T-helper 22 cell (primary cell): ENCODE measurements around the gene KHK.

Source experiments
- DNase-seq: peaks from one replicate; pipeline ENCODE4 v3.0.0-alpha.2; 2020; ENCODE audit warnings: low read depth

Gene KHK

DNA sequence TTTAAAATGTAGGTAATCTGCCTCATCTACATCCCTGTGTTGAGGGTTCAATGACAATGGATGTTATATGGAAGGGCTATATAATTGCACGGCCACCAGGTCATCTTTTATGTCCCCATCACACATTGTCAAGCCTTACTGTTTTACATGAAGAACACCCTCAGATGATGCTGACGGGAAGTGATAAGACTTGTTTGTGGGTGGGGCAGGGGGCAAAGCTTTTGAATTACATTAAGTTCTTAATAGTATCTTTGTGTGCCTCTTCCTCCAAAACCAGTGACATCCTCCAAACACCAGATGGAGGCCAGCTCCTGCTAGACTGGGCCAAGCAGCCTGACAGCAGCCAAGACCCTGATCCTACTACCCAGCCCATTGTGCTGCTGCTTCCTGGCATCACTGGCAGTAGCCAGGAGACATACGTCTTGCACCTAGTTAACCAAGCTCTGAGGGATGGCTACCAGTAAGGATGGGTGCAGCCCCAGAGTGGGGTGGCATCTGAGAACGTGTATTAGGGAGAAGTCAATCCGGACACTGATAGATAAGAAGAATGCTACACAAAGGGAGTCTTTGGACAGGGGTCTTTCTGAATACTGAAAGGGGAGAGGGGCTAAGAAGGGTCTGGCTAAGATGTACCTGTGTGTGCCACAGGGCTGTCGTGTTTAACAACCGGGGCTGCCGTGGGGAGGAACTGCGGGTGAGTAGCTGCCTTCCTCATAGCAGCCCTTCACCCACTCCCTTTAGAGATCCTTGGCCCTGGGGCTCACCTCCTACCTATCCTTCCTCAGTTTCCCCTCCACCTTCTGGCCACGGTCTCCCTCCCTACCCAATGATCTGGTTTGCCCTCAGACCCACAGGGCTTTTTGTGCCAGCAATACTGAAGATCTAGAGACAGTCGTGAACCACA is 42.3 kb downstream of the KHK start:
- no peak for DNase-seq

GRCh38 chr2:27130396-27130795 is 43.8 kb downstream of the KHK start:
- DNase-seq: no peak

- DNase-seq: no peak
Measured at GRCh38 chr2:27131429-27131828, 44.9 kb downstream of the KHK start.

DNA sequence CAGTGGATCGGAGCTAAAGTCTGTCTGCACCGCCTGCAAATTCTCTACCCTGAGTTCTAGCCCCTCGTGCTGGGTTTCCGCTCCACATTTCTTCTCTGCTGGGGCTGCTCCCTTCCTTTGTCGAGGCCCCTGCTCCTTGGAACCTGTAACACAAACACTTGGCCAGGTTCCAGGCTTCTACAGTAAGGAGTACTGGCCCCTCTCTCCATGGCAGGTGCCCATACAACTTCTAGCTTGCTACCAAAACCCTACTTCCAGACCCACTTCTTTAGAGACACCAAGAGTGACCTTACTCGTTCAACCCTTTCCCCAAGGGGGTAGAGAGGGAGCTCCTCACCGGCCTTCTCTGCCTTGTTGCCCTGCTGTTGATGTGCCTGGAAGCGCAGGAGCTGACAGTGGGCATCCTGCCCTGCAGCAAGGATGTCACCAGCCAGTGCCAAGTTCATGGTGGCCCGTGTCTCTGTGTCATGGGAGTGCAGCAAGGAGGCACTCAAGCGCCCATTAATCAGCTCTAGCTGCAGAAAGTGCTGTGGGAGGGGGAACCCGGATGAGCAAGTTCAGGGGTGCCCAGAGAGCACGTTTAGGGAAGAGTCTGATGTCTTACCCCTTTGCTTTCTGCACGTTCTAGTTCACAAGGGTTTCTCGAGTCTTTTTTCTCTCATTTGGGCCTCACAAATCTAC is 46.8 kb downstream of the KHK start:
- no peak for DNase-seq

DNA sequence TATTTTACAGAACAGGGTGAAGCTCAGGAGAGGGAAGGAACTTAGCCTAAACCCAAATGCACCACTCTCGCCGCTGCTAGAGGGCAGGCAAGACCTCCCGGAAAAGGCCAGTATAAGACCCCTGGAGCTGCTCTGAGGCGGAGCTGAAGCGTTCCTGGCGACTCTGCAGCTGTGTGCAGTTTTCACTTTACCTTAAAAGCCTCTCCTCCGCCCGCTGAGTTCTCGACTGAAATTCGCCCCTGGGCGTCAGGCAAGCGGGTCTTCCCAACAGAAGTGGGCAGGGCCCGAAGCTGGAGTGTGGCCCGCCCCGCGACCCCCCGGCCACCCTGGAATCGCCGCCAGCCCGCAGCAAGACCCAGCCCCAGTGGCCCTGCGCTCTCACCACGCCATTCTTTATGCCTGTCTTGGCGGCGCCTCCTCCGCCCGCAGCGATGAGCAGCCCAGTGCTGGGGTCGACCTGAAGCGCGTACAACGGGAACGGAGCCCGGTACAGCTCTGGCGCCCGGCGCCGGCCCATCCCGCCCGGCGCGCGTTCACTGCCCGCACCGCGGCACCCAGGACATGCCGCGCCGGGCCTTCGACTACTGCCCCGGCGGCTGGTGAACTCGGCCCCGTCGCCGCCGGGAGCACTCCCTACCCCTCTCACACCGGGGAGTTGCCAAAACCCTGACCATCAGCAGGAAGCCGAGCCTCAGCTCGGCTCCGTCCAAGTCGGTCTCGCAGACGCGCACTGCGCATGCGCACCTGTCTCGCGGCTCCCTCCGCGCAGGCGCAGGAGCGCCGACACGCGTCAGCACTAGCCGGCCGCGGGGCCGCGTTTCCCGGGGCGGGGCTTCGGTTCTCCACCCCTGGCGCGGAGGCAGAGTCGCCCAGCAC is 47.6 kb downstream of the KHK start, which contains the start of gene PREB:
PREB (minus strand) TSS at position 732 of the 876 bp plus-strand sequence; CDS start at position 517, 215 bp downstream.
- DNase-seq: peak; percentile 94

- DNase-seq: no peak
Measured at GRCh38 chr2:27134781-27135477, 48.4 kb downstream of the KHK start.

DNA sequence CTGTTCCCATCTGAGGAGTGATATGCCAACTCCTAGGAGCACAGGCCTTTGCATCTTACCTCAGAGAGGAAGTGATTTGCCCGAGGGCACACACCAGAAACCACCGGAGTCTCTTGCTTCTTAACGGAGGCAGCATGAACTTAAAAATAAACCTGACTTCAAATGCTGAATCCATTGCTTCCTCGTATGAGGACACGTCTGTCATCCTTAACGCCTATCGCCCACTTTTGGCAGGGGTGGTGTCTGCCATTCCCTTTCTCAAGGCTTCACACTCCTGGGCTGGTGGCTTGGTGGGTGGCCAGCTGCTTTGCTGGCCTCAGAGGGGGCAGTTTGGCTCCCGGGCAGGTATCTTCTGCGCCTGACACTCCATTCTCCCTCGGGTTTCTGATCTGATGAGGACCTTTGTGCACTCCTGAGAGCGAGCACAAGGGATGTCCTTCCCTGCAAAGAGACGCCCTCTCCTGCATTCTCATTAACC is 48.9 kb downstream of the KHK start:
- DNase-seq: no peak

DNA sequence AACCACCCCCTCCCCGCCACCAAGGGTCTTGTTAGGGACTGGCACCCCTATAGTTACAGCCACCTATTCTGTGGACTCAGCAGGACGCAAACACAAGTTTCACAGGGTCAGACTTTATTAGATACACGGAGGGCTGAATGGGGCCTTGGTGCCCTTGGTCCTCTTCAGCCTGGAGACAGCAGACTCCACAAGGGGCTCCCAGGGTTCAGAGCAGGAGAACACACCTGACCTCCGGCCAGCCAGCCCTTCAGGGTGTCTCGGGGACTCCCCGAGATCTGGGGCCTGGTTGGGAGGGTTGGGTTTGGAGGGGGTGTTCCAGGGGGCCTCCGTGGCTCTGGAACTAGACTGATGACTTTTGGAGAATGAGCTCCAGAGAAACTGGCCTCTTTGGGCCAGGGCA is 50.2 kb downstream of the KHK start:
- no peak for DNase-seq

- DNase-seq: no peak
Measured at GRCh38 chr2:27137322-27137935, 50.9 kb downstream of the KHK start.

GRCh38 chr2:27138111-27138510 is 51.5 kb downstream of the KHK start:
- no peak for DNase-seq

- DNase-seq: no peak
Measured at GRCh38 chr2:27139310-27139709, 52.7 kb downstream of the KHK start, which contains the start of gene PRR30. Gene PRR30 (minus strand): TSS chr2:27139410. CDS start chr2:27138329, 1,081 bp downstream.

DNA sequence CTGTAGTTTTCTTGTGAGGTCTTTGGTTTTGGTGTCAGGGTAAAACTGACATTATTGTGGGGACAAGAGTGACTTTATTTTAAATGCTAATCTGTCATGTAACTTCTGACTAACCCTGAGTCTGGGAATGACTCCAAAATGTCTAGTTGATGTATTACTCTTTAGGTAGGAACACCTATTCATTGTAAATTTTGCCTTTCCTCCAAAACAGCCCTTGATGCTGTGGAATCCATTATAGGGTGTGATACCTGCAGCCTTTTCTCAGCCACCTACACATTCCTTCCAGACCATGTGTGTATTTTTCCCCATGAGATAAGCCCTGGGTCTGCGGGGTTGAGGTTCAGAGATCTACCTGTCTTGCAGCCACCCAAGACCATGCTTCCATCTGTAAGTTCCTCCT is 56.7 kb downstream of the KHK start:
- DNase-seq: no peak

DNA sequence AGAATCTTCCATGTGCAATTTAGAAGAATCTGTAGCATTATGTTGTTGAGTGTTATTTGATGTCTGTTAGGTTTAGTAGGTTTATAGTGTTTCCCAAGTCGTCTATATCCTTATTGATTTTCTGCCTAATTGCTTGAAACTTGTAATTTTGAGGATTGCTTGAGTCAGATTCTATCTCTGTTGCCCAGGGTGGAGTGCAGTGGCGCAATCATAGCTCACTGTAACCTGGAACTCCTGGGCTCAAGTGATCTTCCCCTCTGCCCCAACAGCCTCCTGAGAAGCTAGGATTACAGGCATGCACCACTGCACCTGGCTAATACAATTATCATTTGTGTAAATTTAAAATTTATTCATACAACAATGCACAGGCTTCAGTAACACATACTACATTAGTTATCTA is 59.1 kb downstream of the KHK start:
- DNase-seq: no peak

- no peak for DNase-seq
Measured at GRCh38 chr2:27147935-27148334, 61.4 kb downstream of the KHK start.

GRCh38 chr2:27148801-27149439 is 62.3 kb downstream of the KHK start, which contains the start of gene TCF23:
Gene TCF23 (plus strand): TSS chr2:27149004. CDS start chr2:27149134, 130 bp downstream.
- no peak for DNase-seq

- no peak for DNase-seq
Measured at GRCh38 chr2:27149570-27150405, 63.2 kb downstream of the KHK start.
